ENCODE measurements around the gene ADAMTS8.

ADAMTS8 gene

GRCh38 chr11:130462931-130463330 is 34.5 kb upstream of the ADAMTS8 start:
- no peak for DNase-seq (ENCODE audit: low read depth)

GRCh38 chr11:130462101-130462885 is 33.9 kb upstream of the ADAMTS8 start:
- DNase-seq (ENCODE audit: low read depth) = no peak

GRCh38 chr11:130459521-130459920 is 31.1 kb upstream of the ADAMTS8 start:
- DNase-seq (ENCODE audit: low read depth) = no peak

- DNase-seq (ENCODE audit: low read depth) = no peak
These were observed 30.0 kb upstream of the ADAMTS8 start for GRCh38 chr11:130458410-130458729.

GRCh38 chr11:130457623-130458409 is 29.4 kb upstream of the ADAMTS8 start:
- DNase-seq (ENCODE audit: low read depth) = no peak

GRCh38 chr11:130456286-130456685 is 27.9 kb upstream of the ADAMTS8 start:
- no peak for DNase-seq (ENCODE audit: low read depth)

- DNase-seq (ENCODE audit: low read depth) = no peak
These were observed 27.2 kb upstream of the ADAMTS8 start for GRCh38 chr11:130455483-130456127.

- no peak for DNase-seq (ENCODE audit: low read depth)
These were observed 26.3 kb upstream of the ADAMTS8 start for GRCh38 chr11:130454491-130455252.

- DNase-seq (ENCODE audit: low read depth) = no peak
These were observed 24.5 kb upstream of the ADAMTS8 start for GRCh38 chr11:130452940-130453339.

GRCh38 chr11:130452176-130452575 is 23.8 kb upstream of the ADAMTS8 start:
- no peak for DNase-seq (ENCODE audit: low read depth)

GRCh38 chr11:130451231-130452019 is 23.0 kb upstream of the ADAMTS8 start:
- no peak for DNase-seq (ENCODE audit: low read depth)

- no peak for DNase-seq (ENCODE audit: low read depth)
These were observed 21.8 kb upstream of the ADAMTS8 start for GRCh38 chr11:130449996-130450769.

- DNase-seq (ENCODE audit: low read depth) = no peak
These were observed 21.0 kb upstream of the ADAMTS8 start for GRCh38 chr11:130449310-130449990.

GRCh38 chr11:130448416-130449309 is 20.3 kb upstream of the ADAMTS8 start, which contains the start of gene ADAMTS15:
TSS of gene ADAMTS15 (plus strand) at chr11:130448645. CDS start at chr11:130448974, 329 bp downstream.
- no peak for DNase-seq (ENCODE audit: low read depth)

GRCh38 chr11:130448039-130448415 is 19.6 kb upstream of the ADAMTS8 start:
- no peak for DNase-seq (ENCODE audit: low read depth)

- no peak for DNase-seq (ENCODE audit: low read depth)
These were observed 17.4 kb upstream of the ADAMTS8 start for GRCh38 chr11:130445788-130446187.

GRCh38 chr11:130442737-130443136 is 14.3 kb upstream of the ADAMTS8 start:
- no peak for DNase-seq (ENCODE audit: low read depth)

GRCh38 chr11:130441719-130442118 is 13.3 kb upstream of the ADAMTS8 start:
- DNase-seq (ENCODE audit: low read depth) = no peak

GRCh38 chr11:130439876-130440275 is 11.5 kb upstream of the ADAMTS8 start:
- no peak for DNase-seq (ENCODE audit: low read depth)
